HepG2 (cell line): ENCODE data around the gene PROX1. TPM values are rescaled to one million over a fixed set of nuclear protein-coding genes. Genes with fewer than 3 reads are reported as not detected.

Source experiments
- ERF ChIP-seq: IDR thresholded peaks from 2 replicates; pipeline ENCODE4 v1.6.1; 2018; ENCODE audit warnings: missing biosample characterization, missing genetic modification reagents
- FIP1L1 ChIP-seq: fragments of 200-400 bp; formaldehyde crosslinking; IDR thresholded peaks from 2 replicates; pipeline ENCODE4 v1.6.1; 2018; ENCODE audit warnings: low read depth, mild to moderate bottlenecking, low read length, moderate library complexity, borderline replicate concordance; ENCODE audit not compliant: insufficient read depth
- HNRNPH1 ChIP-seq: fragments of 200-400 bp; formaldehyde crosslinking; optimal IDR thresholded peaks from 2 replicates; pipeline ENCODE3; 2017; ENCODE audit warnings: mild to moderate bottlenecking, low read depth, low read length
- KDM1A ChIP-seq: IDR thresholded peaks from 2 replicates; pipeline ENCODE4 v1.6.1; 2016; ENCODE audit warnings: missing compliant biosample characterization
- POGZ ChIP-seq: sonication (generic); formaldehyde crosslinking; IDR thresholded peaks from 2 replicates; pipeline ENCODE4 v1.4.0; 2020; ENCODE audit warnings: mild to moderate bottlenecking, missing genetic modification reagents
- RBM22 ChIP-seq: fragments of 200-400 bp; formaldehyde crosslinking; optimal IDR thresholded peaks from 2 replicates; pipeline ENCODE3; 2017; ENCODE audit warnings: mild to moderate bottlenecking, low read length, moderate library complexity
- RELA ChIP-seq: sonication (generic); formaldehyde crosslinking; IDR thresholded peaks from 2 replicates; pipeline ENCODE4 v1.4.0; 2020; ENCODE audit warnings: missing genetic modification reagents
- SIX4 ChIP-seq: sonication (generic); formaldehyde crosslinking; IDR thresholded peaks from 2 replicates; pipeline ENCODE4 v1.4.0; 2020; ENCODE audit warnings: missing genetic modification reagents
- SRF ChIP-seq: IDR thresholded peaks from 2 replicates; pipeline ENCODE4 v1.6.1; 2011; ENCODE audit warnings: mild to moderate bottlenecking, low read depth, low read length, moderate library complexity
- ZBTB7B ChIP-seq: sonication (generic); formaldehyde crosslinking; IDR thresholded peaks from 2 replicates; pipeline ENCODE4 v1.4.0; 2020; ENCODE audit warnings: missing genetic modification reagents
- ZFX ChIP-seq: sonication (generic); formaldehyde crosslinking; IDR thresholded peaks from 2 replicates; pipeline ENCODE4 v1.4.0; 2020; ENCODE audit warnings: mild to moderate bottlenecking, low read depth, missing genetic modification reagents, moderate library complexity
- ZNF160 ChIP-seq: sonication (generic); formaldehyde crosslinking; IDR thresholded peaks from 2 replicates; pipeline ENCODE4 v1.8.0; 2022; ENCODE audit warnings: mild to moderate bottlenecking, inconsistent platforms, missing genetic modification reagents
- ZNF224 ChIP-seq: sonication (generic); formaldehyde crosslinking; IDR thresholded peaks from 2 replicates; pipeline ENCODE4 v1.5.0; 2020; ENCODE audit warnings: mild to moderate bottlenecking, missing genetic modification reagents
- ZNF549 ChIP-seq: sonication (generic); formaldehyde crosslinking; IDR thresholded peaks from 2 replicates; pipeline ENCODE4 v1.5.0; 2020; ENCODE audit warnings: missing genetic modification reagents
- ZNF558 ChIP-seq: sonication (generic); formaldehyde crosslinking; IDR thresholded peaks from 2 replicates; pipeline ENCODE4 v1.9.0; 2022; ENCODE audit warnings: mild to moderate bottlenecking, missing genetic modification reagents, borderline replicate concordance
- ZNF607 ChIP-seq: sonication (generic); formaldehyde crosslinking; IDR thresholded peaks from 2 replicates; pipeline ENCODE4 v1.5.1; 2020; ENCODE audit warnings: missing genetic modification reagents, mild to moderate bottlenecking, borderline replicate concordance
- ZNF747 ChIP-seq: sonication (generic); formaldehyde crosslinking; IDR thresholded peaks from 2 replicates; pipeline ENCODE4 v1.8.1; 2023; ENCODE audit warnings: missing genetic modification reagents, mild to moderate bottlenecking, borderline replicate concordance
- ZNF749 ChIP-seq: sonication (generic); formaldehyde crosslinking; IDR thresholded peaks from 2 replicates; pipeline ENCODE4 v1.8.0; 2022; ENCODE audit warnings: mild to moderate bottlenecking, missing genetic modification reagents, moderate library complexity, borderline replicate concordance
- polyA plus RNA-seq, 8 experiments: library from polyadenylated mRNA; depleted of rRNA in 3 of 8; stranded (reverse) in 7 of 8; unstranded in 1 of 8; fragments of >200 nt; fragmentation: Illumina TruSeq in 4 of 8; extraction: Trizol in 4 of 8; gene quantifications; 2 replicates each; pipeline versions ENCODE4 v1.2.1 to v1.2.3, GENCODE V29; 2011 to 2016; ENCODE audit warnings: low read depth in 4 of 8, missing spikeins in 1 of 8, mixed read lengths in 1 of 8; ENCODE audit not compliant: insufficient read depth in 1 of 8
- total RNA-seq, 5 experiments: library from RNA; depleted of rRNA; stranded (reverse); fragments of >200 nt; fragmentation: Illumina TruSeq; extraction: Trizol; gene quantifications; 2 replicates each; pipeline ENCODE4 v1.2.3, GENCODE V29; 2016; ENCODE audit warnings: low read depth in 1 of 5
- TF ChIP-seq, protein P1 (sequence below): sonication (generic); formaldehyde crosslinking; conservative IDR thresholded peaks from 2 replicates; pipeline ENCODE4 v1.8.0; 2022; ENCODE audit warnings: low read depth, missing genetic modification reagents
- TF ChIP-seq, protein P2 (sequence below): sonication (generic); formaldehyde crosslinking; IDR thresholded peaks from 2 replicates; pipeline ENCODE4 v1.4.0; 2020; ENCODE audit warnings: mild to moderate bottlenecking, low read depth, missing genetic modification reagents
- TF ChIP-seq, protein P3 (sequence below): sonication (generic); formaldehyde crosslinking; IDR thresholded peaks from one replicate; pipeline ENCODE4 v1.5.1; 2020; ENCODE audit warnings: mild to moderate bottlenecking, missing genetic modification reagents; ENCODE audit errors: not compliant biosample characterization

PROX1 gene
- total and polyA plus RNA-seq, 2 of the 13 experiments (the other 11 are each of a cell fraction or from before 2014, with no cell fraction given): 12.3 to 30.2 TPM

DNA sequence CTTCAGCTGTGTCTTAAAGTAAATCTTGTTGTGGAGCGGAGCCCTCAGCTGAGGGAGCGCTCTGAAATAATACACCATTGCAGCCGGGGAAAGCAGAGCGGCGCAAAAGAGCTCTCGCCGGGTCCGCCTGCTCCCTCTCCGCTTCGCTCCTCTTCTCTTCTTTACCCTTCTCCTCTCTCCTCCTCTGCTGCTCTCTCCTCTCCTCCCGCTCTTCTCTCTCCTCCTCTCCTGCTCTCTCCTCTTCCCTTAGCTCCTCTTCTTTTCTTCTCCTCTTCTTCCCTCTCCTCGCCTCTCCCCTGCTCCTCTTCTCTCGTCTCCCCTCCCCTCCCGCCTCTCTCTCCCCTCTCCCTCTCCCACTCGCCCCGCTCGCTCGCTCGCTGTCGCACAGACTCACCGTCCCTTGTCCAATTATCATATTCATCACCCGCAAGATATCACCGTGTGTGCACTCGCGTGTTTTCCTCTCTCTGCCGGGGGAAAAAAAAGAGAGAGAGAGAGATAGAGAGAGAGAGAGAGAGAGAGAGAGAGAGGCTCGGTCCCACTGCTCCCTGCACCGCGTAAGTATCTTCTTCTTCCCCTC, at the start of gene PROX1 (continued):
- TF ChIP-seq ZNF607 (CRISPR knock-in tag) (0 out of 2 replicates have a peak, but pooled peaks have one; percentile 59), ZBTB7B (CRISPR knock-in tag) (no peak), ZNF224 (CRISPR knock-in tag) (no peak), POGZ (no peak; the same call in 1 of the 2 replicates), ZNF558 (CRISPR knock-in tag) (no peak), KDM1A (CRISPR knock-in tag) (no peak), ZNF160 (CRISPR knock-in tag) (no peak; the same call in 1 of the 2 replicates), ZNF549 (CRISPR knock-in tag) (no peak), ZNF749 (CRISPR knock-in tag) (no peak), SIX4 (CRISPR knock-in tag) (no peak), ZNF747 (CRISPR knock-in tag) (no peak), ERF (CRISPR knock-in tag) (peak; percentile 48; the same call in 1 of the 2 replicates), SRF (no peak), ZFX (CRISPR knock-in tag) (no peak), RELA (CRISPR knock-in tag) (no peak), HNRNPH1 (no peak), RBM22 (peak; percentile 70), FIP1L1 (no peak)
- TF ChIP-seq, protein P1, sequence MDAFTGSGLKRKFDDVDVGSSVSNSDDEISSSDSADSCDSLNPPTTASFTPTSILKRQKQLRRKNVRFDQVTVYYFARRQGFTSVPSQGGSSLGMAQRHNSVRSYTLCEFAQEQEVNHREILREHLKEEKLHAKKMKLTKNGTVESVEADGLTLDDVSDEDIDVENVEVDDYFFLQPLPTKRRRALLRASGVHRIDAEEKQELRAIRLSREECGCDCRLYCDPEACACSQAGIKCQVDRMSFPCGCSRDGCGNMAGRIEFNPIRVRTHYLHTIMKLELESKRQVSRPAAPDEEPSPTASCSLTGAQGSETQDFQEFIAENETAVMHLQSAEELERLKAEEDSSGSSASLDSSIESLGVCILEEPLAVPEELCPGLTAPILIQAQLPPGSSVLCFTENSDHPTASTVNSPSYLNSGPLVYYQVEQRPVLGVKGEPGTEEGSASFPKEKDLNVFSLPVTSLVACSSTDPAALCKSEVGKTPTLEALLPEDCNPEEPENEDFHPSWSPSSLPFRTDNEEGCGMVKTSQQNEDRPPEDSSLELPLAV (CRISPR knock-in tag): no peak
- TF ChIP-seq, protein P2, sequence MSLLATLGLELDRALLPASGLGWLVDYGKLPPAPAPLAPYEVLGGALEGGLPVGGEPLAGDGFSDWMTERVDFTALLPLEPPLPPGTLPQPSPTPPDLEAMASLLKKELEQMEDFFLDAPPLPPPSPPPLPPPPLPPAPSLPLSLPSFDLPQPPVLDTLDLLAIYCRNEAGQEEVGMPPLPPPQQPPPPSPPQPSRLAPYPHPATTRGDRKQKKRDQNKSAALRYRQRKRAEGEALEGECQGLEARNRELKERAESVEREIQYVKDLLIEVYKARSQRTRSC (CRISPR knock-in tag): no peak
- TF ChIP-seq, protein P3, sequence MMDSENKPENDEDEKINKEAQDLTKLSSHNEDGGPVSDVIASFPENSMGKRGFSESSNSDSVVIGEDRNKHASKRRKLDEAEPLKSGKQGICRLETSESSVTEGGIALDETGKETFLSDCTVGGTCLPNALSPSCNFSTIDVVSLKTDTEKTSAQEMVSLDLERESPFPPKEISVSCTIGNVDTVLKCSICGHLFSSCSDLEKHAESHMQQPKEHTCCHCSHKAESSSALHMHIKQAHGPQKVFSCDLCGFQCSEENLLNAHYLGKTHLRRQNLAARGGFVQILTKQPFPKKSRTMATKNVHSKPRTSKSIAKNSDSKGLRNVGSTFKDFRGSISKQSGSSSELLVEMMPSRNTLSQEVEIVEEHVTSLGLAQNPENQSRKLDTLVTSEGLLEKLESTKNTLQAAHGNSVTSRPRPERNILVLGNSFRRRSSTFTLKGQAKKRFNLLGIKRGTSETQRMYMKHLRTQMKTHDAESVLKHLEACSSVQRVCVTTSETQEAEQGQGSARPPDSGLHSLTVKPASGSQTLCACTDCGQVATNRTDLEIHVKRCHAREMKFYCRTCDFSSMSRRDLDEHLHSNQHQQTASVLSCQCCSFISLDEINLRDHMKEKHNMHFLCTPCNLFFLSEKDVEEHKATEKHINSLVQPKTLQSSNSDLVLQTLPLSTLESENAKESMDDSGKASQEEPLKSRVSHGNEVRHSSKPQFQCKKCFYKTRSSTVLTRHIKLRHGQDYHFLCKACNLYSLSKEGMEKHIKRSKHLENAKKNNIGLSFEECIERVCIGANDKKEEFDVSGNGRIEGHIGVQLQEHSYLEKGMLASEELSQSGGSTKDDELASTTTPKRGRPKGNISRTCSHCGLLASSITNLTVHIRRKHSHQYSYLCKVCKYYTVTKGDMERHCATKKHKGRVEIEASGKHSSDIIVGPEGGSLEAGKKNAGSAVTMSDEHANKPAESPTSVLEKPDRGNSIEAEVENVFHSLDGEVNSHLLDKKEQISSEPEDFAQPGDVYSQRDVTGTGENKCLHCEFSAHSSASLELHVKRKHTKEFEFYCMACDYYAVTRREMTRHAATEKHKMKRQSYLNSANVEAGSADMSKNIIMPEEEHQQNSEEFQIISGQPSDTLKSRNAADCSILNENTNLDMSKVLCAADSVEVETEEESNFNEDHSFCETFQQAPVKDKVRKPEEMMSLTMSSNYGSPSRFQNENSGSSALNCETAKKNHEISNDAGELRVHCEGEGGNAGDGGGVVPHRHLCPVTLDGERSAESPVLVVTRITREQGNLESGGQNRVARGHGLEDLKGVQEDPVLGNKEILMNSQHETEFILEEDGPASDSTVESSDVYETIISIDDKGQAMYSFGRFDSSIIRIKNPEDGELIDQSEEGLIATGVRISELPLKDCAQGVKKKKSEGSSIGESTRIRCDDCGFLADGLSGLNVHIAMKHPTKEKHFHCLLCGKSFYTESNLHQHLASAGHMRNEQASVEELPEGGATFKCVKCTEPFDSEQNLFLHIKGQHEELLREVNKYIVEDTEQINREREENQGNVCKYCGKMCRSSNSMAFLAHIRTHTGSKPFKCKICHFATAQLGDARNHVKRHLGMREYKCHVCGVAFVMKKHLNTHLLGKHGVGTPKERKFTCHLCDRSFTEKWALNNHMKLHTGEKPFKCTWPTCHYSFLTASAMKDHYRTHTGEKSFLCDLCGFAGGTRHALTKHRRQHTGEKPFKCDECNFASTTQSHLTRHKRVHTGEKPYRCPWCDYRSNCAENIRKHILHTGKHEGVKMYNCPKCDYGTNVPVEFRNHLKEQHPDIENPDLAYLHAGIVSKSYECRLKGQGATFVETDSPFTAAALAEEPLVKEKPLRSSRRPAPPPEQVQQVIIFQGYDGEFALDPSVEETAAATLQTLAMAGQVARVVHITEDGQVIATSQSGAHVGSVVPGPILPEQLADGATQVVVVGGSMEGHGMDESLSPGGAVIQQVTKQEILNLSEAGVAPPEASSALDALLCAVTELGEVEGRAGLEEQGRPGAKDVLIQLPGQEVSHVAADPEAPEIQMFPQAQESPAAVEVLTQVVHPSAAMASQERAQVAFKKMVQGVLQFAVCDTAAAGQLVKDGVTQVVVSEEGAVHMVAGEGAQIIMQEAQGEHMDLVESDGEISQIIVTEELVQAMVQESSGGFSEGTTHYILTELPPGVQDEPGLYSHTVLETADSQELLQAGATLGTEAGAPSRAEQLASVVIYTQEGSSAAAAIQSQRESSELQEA: no peak
